ENCODE measurements around the gene NUMA1.

NUMA1 gene

GRCh38 chr11:72048766-72049460 is 31.4 kb downstream of the NUMA1 start:
- DNase-seq, result no peak

- no peak for DNase-seq
These were observed 34.5 kb downstream of the NUMA1 start for GRCh38 chr11:72045849-72046248.

- DNase-seq, result no peak
These were observed 38.1 kb downstream of the NUMA1 start for GRCh38 chr11:72042064-72042745.

GRCh38 chr11:72041364-72042063 is 38.8 kb downstream of the NUMA1 start:
- DNase-seq, result peak; percentile 34

- peak; percentile 85 for DNase-seq
These were observed 39.6 kb downstream of the NUMA1 start for GRCh38 chr11:72040491-72041363.

GRCh38 chr11:72039856-72040401 is 40.4 kb downstream of the NUMA1 start:
- no peak for DNase-seq

- DNase-seq, result no peak
These were observed 41.1 kb downstream of the NUMA1 start for GRCh38 chr11:72039031-72039855.

GRCh38 chr11:72038491-72038890 is 41.9 kb downstream of the NUMA1 start:
- no peak for DNase-seq

GRCh38 chr11:72037554-72038311 is 42.6 kb downstream of the NUMA1 start:
- no peak for DNase-seq

GRCh38 chr11:72036687-72037086 is 43.7 kb downstream of the NUMA1 start:
- DNase-seq, result no peak

GRCh38 chr11:72030472-72031045 is 49.8 kb downstream of the NUMA1 start:
- DNase-seq, result no peak

- DNase-seq, result no peak
These were observed 54.3 kb downstream of the NUMA1 start for GRCh38 chr11:72026090-72026489.

GRCh38 chr11:72024069-72024754 is 56.1 kb downstream of the NUMA1 start:
- DNase-seq, result no peak

- DNase-seq, result no peak
These were observed 57.0 kb downstream of the NUMA1 start for GRCh38 chr11:72023335-72023734.

- DNase-seq, result no peak
These were observed 62.2 kb downstream of the NUMA1 start for GRCh38 chr11:72018171-72018570.

GRCh38 chr11:72015511-72016061 is 64.8 kb downstream of the NUMA1 start:
- no peak for DNase-seq

GRCh38 chr11:72014761-72015320 is 65.5 kb downstream of the NUMA1 start:
- no peak for DNase-seq

- no peak for DNase-seq
These were observed 66.3 kb downstream of the NUMA1 start for GRCh38 chr11:72013765-72014711.

All from activated CD4-positive, alpha-beta T cell treated with anti-CD3 and anti-CD28 coated beads, Interleukin-2, amount 50 U/mL, for 1 hour (primary cell).